Measurements from ENCODE around the gene DOK6. TPM values are rescaled to one million over a fixed set of nuclear protein-coding genes. Genes with fewer than 3 reads are reported as not detected.

DOK6 gene
- total and polyA plus RNA-seq, 2 donors (not counting 3 experiments of a cell fraction or from before 2014, with no cell fraction given) = under 0.01 TPM; not detected in 1

DNA sequence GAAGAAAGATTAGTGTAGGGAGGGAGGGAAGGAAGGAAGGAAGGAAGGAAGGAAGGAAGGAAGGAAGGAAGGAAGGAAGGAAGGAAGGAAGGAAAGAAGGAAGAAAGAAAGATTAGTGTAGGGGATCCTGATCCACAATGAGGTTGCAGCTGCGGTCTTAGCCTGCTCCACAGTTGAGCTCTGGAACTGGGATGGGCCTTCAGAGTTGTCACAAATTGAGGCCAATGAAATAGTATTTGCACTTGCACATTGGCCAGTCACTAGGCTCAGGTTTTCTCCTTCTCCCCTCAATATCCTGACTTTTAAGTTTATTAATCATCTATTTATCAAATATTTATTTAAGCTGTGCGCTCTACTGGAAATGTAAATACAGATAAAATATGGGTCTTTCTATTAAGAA, 34.3 kb downstream of the DOK6 start:
- TF ChIP-seq EZH2 (IDR thresholded peaks at IDR 0.05; ENCODE audit: borderline replicate concordance, low read depth, low read length, severe bottlenecking) (no peak), FOS (IDR thresholded peaks at IDR 0.05; ENCODE audit: borderline replicate concordance, insufficient read depth, low read length) (no peak), POLR2AphosphoS5 (IDR thresholded peaks at IDR 0.05; ENCODE audit: insufficient read depth, low read depth, low read length) (no peak), MAX (IDR thresholded peaks at IDR 0.05; ENCODE audit: insufficient read depth, insufficient read length) (no peak), POLR2A (IDR thresholded peaks at IDR 0.05; ENCODE audit: low read depth, low read length) (no peak), GATA2 (IDR thresholded peaks at IDR 0.05; ENCODE audit: insufficient read depth, insufficient read length, low read depth, low read length) (no peak), JUN (IDR thresholded peaks at IDR 0.05; ENCODE audit: borderline replicate concordance, insufficient read depth, insufficient read length, low read depth) (no peak), MYC (IDR thresholded peaks at IDR 0.05; ENCODE audit: low read depth, low read length) (no peak)
- TF ChIP-seq, protein P1, sequence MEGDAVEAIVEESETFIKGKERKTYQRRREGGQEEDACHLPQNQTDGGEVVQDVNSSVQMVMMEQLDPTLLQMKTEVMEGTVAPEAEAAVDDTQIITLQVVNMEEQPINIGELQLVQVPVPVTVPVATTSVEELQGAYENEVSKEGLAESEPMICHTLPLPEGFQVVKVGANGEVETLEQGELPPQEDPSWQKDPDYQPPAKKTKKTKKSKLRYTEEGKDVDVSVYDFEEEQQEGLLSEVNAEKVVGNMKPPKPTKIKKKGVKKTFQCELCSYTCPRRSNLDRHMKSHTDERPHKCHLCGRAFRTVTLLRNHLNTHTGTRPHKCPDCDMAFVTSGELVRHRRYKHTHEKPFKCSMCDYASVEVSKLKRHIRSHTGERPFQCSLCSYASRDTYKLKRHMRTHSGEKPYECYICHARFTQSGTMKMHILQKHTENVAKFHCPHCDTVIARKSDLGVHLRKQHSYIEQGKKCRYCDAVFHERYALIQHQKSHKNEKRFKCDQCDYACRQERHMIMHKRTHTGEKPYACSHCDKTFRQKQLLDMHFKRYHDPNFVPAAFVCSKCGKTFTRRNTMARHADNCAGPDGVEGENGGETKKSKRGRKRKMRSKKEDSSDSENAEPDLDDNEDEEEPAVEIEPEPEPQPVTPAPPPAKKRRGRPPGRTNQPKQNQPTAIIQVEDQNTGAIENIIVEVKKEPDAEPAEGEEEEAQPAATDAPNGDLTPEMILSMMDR (IDR thresholded peaks at IDR 0.05; ENCODE audit: extremely low read depth in 1 of 2, insufficient read depth in 1 of 2, low read depth in 1 of 2, low read length in 2 of 2) = no peak
- Histone ChIP-seq H3K27ac (ENCODE audit: insufficient read depth, low read depth, low read length) (no peak overlapping the region), H3K27me3 (ENCODE audit: control insufficient read depth in 2 of 2, insufficient read depth in 2 of 2, low read length in 2 of 2) (no peaks in the 10 kb centered on the region), H3K9ac (replicated peaks; ENCODE audit: extremely low read depth, insufficient read depth, low read length) (no peak overlapping the region), H3K36me3 (ENCODE audit: control insufficient read depth in 2 of 2, extremely low read depth in 1 of 2, insufficient read depth in 2 of 2, low read length in 2 of 2) (no peaks in the 10 kb centered on the region), H3K4me3 (replicated peaks in 1 of 3; ENCODE audit: insufficient read depth in 1 of 3, low read depth in 1 of 3, low read length in 3 of 3) (no peak overlapping the region), H2AFZ (ENCODE audit: low read depth, low read length) (no peak overlapping the region), H3K9me1 (replicated peaks; ENCODE audit: control insufficient read depth, extremely low read depth, insufficient read depth, low read length) (no peaks in the 10 kb centered on the region), H3K9me3 (replicated peaks; ENCODE audit: control insufficient read depth, insufficient read depth, low read length) (no peaks in the 10 kb centered on the region), H4K20me1 (replicated peaks; ENCODE audit: control insufficient read depth, extremely low read depth, insufficient read depth, low read length) (no peaks in the 10 kb centered on the region), H3K79me2 (ENCODE audit: control insufficient read depth, insufficient read depth, low read length) (no peaks in the 10 kb centered on the region), H3K4me1 (ENCODE audit: control insufficient read depth, extremely low read depth, insufficient read depth, low read length) (no peaks in the 10 kb centered on the region), H3K4me2 (ENCODE audit: insufficient read depth, low read length) (no peak overlapping the region)
- CTCF ChIA-PET = no interaction called here
- DNase-seq (ENCODE audit: low read depth, low spot score) (no peak), FAIRE-seq (no peak)
- intact Hi-C loops (cut with micrococcal nuclease) (loop anchor here (10.0 kb wide), 1 partner anchor 90 kb away; no protein-coding TSS in a partner anchor), dilution Hi-C loops (cut with MboI; ENCODE audit: extremely low pct_ligation_motif_present, low sequenced_read_pairs) (no loop called here)
- POLR2A ChIA-PET = no interaction called here
- BruUV-seq (replicated peaks) = no TSS peak

Data from endothelial cell of umbilical vein (primary cell).